Stimulated activated CD8-positive, alpha-beta memory T cell treated with anti-CD3 and anti-CD28 coated beads, Interleukin-15, amount 100 ng/mL, for 1 hour (primary cell): ENCODE measurements around the gene SELENOM.
A peak's percentile ranks its signal among the peaks of the same experiment; 100 is the strongest.
"Not testable (repeated sequence)": the region's sequence is repeated elsewhere in the genome, so short reads cannot be mapped to it uniquely, and the experiment has no call there.

ENCODE experiments used
- DNase-seq: peaks from one replicate; pipeline ENCODE4 v3.0.0-alpha.2; 2020; ENCODE audit warnings: low read depth

The SELENOM gene

GRCh38 chr22:31090217-31091085, 16.9 kb downstream of the SELENOM start:
- DNase-seq, result no peak

GRCh38 chr22:31089160-31090100, 17.9 kb downstream of the SELENOM start:
- DNase-seq, result no peak

DNA sequence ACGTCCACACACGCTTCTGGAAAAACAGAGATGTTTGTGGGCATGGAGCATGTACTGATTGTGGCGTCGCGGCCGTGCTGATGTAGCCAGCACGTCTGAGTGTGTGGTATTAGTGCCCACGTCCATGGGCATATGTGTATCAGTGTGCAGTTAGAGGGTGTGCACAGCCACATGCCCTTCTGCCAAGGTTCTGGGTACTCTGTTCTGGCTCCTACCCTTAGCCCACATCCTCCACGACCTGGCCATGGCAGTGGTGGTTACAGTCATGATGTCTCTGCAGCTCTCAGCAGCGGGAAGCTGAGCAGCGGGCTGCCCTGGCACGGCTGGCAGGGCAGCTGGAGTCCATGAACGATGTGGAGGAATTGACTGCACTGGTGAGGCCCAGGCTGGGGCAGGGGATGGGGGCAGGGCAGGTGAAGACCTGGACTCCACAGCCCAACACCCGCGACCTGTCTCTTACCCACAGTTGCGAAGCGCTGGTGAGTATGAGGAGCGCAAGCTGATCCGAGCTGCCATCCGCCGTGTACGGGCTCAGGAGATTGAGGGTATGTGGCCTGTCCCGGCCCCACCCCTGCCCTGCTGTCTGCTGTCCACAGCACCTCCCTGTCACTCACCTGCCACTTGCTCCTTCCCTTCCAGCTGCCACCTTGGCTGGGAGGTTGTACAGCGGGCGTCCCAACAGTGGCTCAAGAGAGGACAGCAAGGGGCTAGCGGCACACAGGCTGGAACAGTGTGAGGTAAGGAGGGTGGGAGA, 19.0 kb downstream of the SELENOM start:
- no peak for DNase-seq

DNA sequence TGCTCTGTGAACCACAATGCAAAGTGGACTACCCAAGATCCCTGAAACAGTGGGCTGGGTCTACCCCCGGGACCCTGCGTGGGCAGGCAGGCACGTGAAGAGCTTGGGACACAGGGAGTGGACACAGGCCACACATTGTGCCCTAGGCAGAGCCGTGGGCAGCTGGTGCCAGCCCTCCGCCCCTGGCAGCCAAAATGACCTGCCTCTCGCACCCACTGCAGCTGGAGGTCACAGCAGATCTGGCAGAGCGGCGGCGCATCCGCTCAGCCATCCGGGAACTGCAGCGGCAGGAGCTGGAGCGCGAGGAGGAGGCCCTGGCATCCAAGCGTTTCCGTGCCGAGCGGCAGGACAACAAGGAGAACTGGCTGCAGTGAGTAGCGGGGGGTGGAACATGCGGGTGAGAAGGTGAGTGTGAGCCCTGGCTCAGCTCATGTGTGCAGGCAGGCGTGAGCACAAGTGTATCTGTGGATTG, 19.6 kb downstream of the SELENOM start:
- DNase-seq, result no peak

GRCh38 chr22:31086703-31087330, 20.6 kb downstream of the SELENOM start:
- DNase-seq, result no peak

- DNase-seq, result no peak
Measured at GRCh38 chr22:31085928-31086327, 21.4 kb downstream of the SELENOM start.

DNA sequence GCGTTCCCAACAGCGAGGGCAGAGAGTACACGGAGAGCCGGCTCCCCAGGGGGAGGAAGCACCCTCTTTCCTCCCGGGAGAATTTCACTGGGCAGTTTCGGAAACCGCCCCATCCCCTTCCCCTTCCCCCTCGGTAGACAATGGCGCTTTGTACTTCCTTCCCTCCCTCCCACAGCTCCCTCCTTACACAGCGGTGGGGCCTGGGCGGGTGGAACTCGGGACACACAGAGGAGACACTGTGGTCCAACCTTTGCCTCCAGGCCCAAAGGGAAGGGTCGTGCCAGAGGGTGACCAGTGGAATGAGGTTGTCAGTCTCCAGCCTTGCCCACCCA, 21.9 kb downstream of the SELENOM start:
- DNase-seq, result no peak

DNA sequence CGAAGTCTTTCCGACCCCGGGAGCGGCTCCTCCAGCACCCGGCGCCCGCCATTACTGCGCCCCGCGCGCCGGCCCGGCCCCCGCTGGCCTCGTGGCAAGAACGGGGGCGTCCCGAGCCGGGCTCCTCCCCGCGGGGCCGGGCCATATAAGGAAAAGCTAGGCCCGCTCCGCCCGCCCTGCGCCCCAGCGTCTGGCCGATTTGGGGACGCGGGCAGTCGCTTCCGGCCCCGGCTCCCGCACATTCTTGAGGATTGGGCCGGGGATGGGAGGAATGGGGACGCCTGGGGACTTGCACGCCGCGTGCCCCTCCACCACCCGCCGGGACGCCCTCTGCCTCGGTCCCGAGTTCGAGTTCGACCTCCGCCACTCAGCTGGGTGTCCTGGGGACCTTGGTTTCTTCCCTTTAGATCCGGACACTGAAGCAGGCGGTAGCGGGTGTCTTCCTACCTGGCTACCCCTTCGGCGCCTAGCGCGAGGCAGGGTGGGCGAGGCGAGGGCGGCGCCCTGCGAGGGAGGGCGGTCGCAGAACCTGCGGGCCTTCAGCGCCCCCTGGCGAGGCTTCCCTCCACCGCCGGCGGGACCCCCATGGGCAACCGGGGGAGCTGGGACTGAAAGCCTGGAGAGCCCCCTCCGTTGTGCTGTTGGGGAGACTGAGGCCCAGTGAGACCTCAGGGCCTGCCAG, 22.4 kb downstream of the SELENOM start:
- peak; percentile 70 for DNase-seq

GRCh38 chr22:31083923-31084810, 23.2 kb downstream of the SELENOM start:
- no peak for DNase-seq

DNA sequence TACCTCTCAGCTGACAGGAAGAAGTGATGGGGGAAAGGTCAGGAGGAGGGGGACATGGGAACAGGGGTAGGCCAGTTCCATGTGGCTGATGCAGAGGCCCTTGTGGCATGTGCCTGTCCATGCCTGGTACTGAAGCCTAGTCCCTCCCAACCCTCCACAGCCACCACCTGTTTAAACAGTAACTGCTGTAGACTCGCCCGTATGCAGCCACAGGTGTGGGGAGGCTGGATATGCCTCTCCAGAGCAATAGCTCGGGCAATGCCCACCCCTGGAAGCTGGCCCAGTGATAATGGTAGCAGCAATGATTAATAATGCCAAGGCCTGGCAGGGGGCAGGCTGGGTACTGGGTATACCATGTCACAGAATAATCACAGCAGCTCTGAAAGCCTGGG, 24.0 kb downstream of the SELENOM start:
- no peak for DNase-seq

DNA sequence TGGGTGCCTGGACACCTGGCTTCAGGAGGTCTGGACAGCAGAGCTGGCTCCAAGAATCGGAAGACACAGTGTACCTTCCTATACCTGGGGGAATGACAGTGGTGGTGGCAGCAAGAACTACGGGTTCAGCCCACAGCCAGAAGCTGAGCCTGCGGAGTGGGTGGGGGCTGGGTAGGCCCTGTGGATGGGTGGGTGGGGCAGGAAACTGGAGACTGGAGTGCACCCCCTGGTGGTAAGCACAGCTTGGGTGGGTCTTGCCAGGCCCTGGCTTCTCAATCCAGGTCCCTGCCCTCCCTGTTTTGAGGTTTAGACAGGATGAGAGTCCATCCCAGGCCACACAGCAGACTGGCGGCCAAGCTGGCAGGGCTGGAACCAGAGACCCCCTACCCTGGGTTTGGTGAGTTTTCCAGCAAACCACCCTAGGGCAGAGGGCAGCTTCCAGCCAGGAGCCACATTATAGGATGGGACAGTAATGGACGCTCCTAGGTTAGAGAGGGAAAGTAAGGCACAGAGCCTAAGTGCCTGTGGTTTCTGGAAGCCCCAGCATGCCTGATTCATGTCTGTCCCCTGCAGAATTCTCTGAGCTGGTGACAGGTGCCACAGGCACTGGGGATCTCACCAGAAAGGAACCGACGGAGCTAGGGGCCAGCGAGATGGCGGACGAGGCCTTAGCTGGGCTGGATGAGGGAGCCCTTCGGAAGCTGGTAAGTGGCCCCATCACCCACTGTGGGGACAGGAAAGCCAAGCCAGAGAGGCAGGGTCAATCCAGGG, 24.6 kb downstream of the SELENOM start:
- DNase-seq, result no peak

GRCh38 chr22:31081963-31082605, 25.3 kb downstream of the SELENOM start:
- no peak for DNase-seq

DNA sequence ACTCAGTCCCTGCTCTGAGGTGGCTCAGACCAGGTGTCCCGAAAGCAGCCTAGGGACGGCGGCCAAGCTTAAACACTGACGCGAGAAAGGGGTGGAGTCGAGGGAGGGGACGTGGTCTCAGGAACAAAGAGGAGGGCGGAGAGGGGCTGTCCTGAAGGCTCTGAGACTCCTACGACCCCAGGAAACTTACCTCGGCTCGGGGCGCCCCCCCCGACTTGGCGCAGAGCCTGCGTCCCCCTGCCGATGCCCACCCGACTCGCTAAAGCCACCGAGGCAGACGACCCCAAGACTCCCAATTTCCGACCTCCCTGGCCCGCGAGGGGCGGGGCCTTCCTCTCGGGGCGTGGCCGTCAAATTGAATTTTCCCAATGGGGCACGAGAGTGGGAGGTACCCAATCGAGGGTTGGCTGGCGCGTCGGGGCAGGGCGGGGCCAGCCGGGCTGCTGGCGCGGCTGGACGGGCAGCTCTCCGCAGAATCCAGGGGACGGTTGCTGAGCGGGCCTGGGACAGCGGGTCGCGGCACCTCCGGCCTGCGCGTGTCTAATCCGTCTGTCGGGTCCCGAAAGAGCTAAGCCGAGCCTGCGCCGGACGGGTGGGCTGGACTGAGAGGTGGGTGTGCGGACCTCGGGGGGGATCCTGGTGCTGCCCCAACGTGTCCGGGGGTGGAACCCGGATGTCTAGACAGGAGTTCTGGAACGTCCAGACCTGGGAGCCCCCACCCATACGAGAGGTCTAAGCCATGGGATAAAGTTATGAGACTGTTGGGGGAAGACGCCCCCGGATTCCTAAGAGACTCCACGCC, 26.3 kb downstream of the SELENOM start, which contains the start of gene SMTN:
SMTN (plus strand) TSS at position 471 of the 802 bp plus-strand sequence. CDS start 1,941 bp downstream, outside the sequence.
- DNase-seq, result peak; percentile 85

- no peak for DNase-seq
Measured at GRCh38 chr22:31080164-31080847, 27.1 kb downstream of the SELENOM start.

- no peak for DNase-seq
Measured at GRCh38 chr22:31079095-31079642, 28.2 kb downstream of the SELENOM start.

DNA sequence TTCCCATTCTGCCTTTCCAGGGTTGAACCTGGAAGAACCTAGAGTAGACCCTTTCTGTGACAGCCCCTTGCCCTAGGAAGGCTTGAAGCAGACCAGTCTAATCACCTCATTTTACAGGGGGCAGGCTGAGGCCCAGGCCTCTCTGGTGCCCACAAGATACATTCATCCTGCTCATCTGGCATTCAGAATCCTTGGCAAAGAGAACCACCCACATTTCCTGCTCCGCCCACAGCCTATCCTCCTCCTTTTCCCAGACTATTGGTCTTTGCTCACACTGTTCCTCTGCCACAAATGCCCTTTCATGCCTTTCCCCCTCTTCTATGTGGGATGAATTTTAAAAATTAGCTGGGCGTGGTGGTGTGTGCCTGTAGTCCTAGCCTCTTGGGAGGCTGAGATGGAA, 29.0 kb downstream of the SELENOM start:
- not testable (repeated sequence) for DNase-seq

- DNase-seq, result no peak
Measured at GRCh38 chr22:31077681-31078080, 29.7 kb downstream of the SELENOM start.
